Measurements from ENCODE around the gene BEND5.

Gene BEND5

DNA sequence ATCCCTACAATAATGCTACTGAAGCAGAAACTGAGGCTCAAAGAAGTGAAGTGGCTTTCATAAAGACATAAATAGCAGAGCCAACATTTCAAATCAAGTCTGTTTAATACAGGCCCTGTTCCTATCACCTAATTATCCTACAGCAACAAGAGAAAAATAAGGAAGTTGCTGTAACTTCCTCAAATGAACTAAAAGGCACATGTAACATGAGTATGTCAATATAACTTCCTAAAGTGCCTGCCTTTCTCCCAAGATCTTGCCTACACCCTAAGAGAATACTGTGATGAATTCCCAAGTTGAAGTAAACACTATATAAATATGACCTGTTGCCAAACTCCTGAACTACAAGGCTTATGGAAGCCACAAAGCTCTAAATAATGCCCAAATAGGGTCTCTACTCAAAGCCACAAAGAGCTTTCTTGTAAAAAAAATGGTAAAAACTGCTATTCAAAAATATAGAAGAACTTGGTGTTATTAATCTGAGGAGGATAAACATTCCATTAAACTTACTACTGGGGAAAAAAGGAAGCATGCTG lies 8.6 kb downstream of the BEND5 start:
- H3K27ac ChIP-seq = no peak overlapping the region
- no peak for DNase-seq (ENCODE audit: low read depth, low spot score)

- no peak for DNase-seq (ENCODE audit: low read depth, low spot score)
- H3K27ac ChIP-seq = no peak overlapping the region
Observed at GRCh38 chr1:48765335-48765734, 11.4 kb downstream of the BEND5 start.

GRCh38 chr1:48761986-48762385 lies 14.7 kb downstream of the BEND5 start:
- H3K27ac ChIP-seq = no peak overlapping the region
- DNase-seq (ENCODE audit: low read depth, low spot score) = no peak

- no peak overlapping the region for H3K27ac ChIP-seq
- no peak for DNase-seq (ENCODE audit: low read depth, low spot score)
Observed at GRCh38 chr1:48761411-48761810, 15.3 kb downstream of the BEND5 start.

- DNase-seq (ENCODE audit: low read depth, low spot score) = no peak
- H3K27ac ChIP-seq = no peak overlapping the region
Observed at GRCh38 chr1:48760857-48761256, 15.8 kb downstream of the BEND5 start.

DNA sequence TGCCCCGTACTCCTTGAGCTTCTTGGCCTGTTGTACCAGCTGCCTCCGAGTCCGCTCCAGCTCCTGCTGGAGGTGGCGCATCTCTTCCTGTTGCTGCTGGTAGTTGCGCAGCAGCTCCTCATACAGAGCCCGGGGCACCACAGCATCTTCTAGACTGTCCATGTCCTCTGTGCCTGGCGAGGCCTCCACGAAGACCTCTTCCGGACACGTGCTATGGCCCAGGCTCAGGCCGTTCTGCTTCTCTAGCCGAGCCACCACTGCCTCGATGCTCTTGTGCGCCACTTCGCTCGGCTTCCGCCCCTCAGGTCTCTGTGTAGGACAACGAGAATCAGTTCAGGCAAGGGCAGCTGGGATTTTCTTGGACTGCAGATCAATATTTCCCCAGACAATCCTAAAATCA lies 17.7 kb downstream of the BEND5 start:
- no peak overlapping the region for H3K27ac ChIP-seq
- no peak for DNase-seq (ENCODE audit: low read depth, low spot score)

DNA sequence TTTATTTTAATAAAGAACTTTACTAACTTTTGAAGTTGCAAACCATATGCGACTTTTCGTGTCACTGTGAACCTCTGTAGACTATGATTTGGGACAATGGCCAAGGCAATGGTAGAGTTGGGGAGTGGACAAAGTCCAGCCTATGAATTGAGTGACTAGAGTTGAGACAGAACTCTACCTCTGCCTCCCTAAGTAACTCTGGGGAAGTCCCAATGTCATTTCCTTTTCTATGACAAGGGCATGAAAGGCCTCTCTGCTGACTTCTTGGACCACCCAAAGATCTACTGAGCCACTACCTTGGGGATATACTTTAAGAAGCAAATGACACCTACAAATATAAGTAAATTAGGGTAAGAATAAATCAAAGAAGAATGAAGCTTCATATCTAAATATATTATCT lies 19.3 kb downstream of the BEND5 start:
- H3K27ac ChIP-seq = no peak overlapping the region
- no peak for DNase-seq (ENCODE audit: low read depth, low spot score)

GRCh38 chr1:48756683-48757316 lies 19.9 kb downstream of the BEND5 start:
- no peak overlapping the region for H3K27ac ChIP-seq
- no peak for DNase-seq (ENCODE audit: low read depth, low spot score)

DNA sequence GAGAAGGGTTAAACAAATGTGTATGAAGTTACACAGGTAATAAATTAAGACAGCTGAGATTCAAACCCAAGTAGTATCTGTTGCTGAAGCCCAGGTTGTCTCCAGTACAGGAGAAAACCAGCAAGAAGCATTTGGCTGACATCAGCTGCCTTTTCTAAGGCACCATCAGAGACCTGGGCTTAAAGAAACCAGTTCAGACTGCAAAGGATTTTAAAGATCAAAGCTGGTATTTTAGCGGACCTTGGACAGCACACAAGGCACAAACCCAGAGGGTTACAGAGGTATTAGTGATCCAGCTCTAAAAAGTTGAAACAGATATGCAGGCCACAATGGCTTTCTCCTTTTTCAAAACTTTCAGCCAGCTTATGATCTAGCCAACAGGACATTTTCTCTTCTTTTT lies 23.4 kb downstream of the BEND5 start:
- DNase-seq (ENCODE audit: low read depth, low spot score) = no peak
- no peak overlapping the region for H3K27ac ChIP-seq

- no peak overlapping the region for H3K27ac ChIP-seq
- no peak for DNase-seq (ENCODE audit: low read depth, low spot score)
Observed at GRCh38 chr1:48750109-48750508, 26.6 kb downstream of the BEND5 start.

- no peak overlapping the region for H3K27ac ChIP-seq
- no peak for DNase-seq (ENCODE audit: low read depth, low spot score)
Observed at GRCh38 chr1:48749068-48749467, 27.6 kb downstream of the BEND5 start.

DNA sequence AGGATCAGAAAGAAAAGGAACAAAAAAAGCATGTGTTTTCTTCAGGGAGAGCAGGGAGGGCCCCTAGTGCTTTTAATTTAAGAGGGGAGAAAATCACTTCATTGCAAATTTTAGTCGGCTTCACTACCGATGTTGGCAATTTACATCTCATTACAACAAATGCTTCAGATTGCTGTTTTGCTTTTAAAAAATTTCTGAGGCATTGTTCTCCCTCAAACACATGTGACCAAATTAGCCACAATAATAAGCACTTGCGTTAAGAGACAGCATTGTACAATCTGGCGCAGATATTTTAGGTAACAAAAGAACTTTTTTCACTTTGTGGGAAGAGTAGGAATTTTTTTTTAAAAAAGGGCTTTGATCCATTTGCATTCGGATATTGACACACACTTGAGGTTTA lies 29.8 kb downstream of the BEND5 start:
- no peak overlapping the region for H3K27ac ChIP-seq
- DNase-seq (ENCODE audit: low read depth, low spot score) = no peak

DNA sequence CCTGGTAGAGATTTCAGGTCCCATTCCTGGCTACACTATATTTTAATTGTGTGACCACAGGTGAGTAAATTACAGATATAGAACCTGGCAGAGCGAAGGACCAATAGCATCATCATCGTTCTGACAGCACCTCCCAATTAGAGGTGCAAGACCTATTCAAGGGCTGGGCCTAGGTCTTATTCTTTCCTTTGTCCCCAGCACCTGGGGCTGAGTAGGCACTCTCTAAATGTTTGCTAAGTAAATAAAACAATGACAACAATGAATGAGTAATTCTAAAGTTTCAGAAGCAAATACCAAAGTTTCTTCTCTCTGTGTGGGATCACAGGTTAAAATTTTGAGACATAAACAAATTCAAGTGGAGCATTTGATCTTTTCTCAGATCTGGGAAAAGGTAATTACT lies 32.7 kb downstream of the BEND5 start:
- H3K27ac ChIP-seq = no peak overlapping the region
- no peak for DNase-seq (ENCODE audit: low read depth, low spot score)

DNA sequence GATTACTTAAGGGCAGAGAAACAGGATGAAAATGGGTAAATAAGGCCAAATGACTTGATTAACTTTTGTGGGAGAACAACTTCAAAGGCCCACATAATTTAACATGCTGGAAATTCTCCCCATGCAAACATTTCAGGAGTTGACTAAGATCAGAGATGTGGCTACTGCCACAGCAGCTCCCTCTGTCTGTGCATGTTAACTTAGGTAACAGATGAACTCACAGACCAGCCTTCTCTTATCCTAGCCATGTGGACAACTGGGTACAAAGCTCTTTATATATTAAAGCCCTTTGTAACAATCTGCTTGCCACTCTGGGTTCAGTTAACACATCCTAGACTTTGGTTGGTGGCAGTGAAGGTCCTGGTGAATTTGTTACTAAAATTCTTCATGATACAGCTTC lies 33.2 kb downstream of the BEND5 start:
- no peak for DNase-seq (ENCODE audit: low read depth, low spot score)
- no peak overlapping the region for H3K27ac ChIP-seq

- H3K27ac ChIP-seq = no peak overlapping the region
- DNase-seq (ENCODE audit: low read depth, low spot score) = no peak
Observed at GRCh38 chr1:48741380-48741779, 35.3 kb downstream of the BEND5 start.

DNA sequence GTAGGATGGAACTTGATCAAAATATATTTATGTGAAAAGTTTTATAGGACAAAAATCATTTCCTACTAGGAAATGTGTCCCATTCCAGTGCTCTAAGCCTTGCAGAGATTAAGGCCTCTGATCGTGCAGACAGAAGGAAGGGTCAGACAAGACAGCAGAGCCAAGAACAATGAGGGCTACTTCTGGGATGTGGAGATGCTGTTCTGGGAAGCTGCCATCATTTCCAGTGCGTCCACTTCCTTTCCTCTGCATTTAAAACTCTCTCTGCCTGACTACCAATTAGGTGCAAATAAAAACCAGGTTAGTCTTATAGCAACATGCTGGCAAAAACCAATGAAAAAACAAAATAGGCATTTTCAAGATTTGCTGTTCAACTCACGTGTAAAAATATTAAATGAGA lies 36.1 kb downstream of the BEND5 start:
- no peak for DNase-seq (ENCODE audit: low read depth, low spot score)

DNA sequence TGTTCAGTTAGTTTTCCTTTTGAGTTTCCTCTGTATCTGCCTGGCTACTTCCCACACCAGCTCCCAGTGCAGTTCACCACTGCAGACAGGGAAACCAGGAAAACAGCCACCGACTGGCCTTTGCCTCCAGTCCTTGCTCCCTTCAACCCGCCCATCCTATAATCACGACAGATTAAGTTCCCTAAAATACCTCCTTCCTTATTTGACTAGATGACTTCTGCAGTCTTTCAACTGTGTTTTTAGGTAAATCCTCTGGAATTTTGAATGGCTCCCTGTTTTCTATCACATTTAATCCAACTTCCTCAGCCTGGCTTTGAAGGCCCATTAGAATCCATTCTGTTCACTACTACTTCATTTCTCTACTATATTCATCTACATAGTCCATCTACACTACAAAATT lies 37.6 kb downstream of the BEND5 start:
- H3K27ac ChIP-seq = no peak overlapping the region
- no peak for DNase-seq (ENCODE audit: low read depth, low spot score)

More for the DNA sequence above, 36.1 kb downstream of the BEND5 start:
- H3K27ac ChIP-seq = no peak overlapping the region

DNA sequence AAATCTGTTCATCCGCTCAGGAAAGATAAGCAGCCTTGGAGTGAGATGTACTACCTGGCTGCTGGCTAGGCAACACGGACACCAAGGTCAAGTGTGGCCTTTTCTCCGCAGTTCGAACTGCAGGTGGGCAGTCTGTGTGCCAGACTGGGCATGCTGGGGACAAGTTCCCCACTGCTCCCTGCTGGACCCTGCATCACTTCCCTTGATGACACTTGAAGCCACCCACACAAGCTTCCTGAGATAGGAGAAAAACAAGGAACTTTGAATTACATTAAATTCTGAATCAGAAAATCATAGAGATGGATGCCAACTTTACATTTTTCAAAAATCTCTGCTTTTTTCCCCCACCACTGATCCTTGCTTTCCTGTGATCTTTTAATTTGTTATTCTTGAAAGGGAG lies 38.3 kb downstream of the BEND5 start:
- no peak overlapping the region for H3K27ac ChIP-seq
- no peak for DNase-seq (ENCODE audit: low read depth, low spot score)

DNA sequence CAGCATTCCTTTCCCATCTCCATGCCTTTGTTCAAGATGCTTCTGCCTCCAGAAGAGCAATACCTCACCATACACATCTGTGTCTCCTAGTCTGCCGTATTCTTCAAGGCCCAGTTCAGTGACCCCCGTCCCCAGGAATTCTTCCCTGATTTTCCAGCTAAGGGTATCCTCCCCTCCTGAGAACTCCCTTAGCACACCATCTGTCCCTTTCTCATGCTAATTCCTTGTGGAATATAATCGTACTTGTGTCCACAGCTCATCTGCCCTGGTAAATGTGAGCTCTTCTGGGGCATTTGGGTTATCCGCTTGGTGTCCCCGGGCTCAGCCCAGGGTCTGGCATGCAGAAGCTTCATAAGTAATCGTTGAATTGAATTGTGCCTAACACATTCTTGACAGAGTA lies 40.9 kb downstream of the BEND5 start:
- DNase-seq (ENCODE audit: low read depth, low spot score) = no peak
- no peak overlapping the region for H3K27ac ChIP-seq

DNA sequence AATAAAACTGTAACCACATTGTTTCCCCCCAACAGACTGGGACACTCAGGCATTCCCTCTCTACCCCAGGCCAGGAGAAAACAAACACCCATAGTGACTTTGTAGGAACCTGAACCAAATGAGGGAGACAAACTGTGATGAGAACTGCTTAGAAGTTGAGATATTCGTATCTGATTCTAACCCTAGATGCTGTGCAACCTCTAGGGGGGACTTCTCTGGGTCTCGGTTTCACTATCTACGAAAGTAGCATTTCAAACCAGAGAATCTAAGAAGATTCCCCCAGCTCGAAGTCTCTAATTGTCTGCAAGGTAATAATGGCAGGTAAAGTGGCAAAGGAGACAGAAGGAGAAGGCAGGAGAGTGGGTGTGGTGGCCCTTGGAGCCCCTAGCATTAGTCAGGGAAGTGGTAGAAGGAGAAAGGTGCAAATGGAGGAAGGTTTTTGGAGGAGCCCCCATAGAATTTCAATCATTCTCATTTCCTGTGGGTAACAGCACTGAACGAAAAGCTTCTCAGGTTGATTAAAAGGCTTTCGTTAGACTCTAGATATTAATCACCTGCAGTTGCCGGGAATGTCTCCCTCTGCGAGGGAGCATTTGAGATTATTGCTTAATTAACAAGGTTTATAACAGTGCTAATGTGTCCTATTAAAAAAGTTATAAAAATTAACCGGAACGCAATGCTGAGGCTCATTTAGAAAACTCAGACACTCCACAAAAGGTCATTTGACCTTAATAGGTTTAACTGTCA lies 46.4 kb downstream of the BEND5 start:
- no peak for DNase-seq (ENCODE audit: low read depth, low spot score)
- H3K27ac ChIP-seq = no peak overlapping the region

GRCh38 chr1:48728584-48728983 lies 48.1 kb downstream of the BEND5 start:
- no peak overlapping the region for H3K27ac ChIP-seq

More at GRCh38 chr1:48728584-48728983, 48.1 kb downstream of the BEND5 start:
- no peak for DNase-seq (ENCODE audit: low read depth, low spot score)
